Heart left ventricle (tissue), 16 donors: Measurements from ENCODE around the gene HOXB8. TPM values are rescaled to one million over a fixed set of nuclear protein-coding genes. Genes with fewer than 3 reads are reported as not detected.

Experiments used
- ATAC-seq, 4 donors: fragments of 200-7000 bp; cut with Tn5 transposase; one replicate each; pipeline ENCODE4 v1.9.1; 2020 to 2022; ENCODE audit warnings: moderate library complexity in 4 of 4, mild to moderate bottlenecking in 3 of 4, moderate number of reproducible peaks in 1 of 4
- DNase-seq, 5 donors: peaks; one replicate each; pipeline ENCODE4 v3.0.0-alpha.2; 2020
- H3K27ac ChIP-seq, 12 donors: fragments of 200-600 bp; sonication (generic) in 4 of 12; one replicate each; pipeline versions ENCODE4 v1.5.0 to v1.8.0; 2016 to 2022; ENCODE audit warnings: mild to moderate bottlenecking in 2 of 12
- H3K27me3 ChIP-seq, 9 donors: fragments of 200-600 bp; sonication (generic) in 2 of 9; one replicate each; pipeline versions ENCODE4 v1.5.1 to v1.8.0; 2016 to 2022; ENCODE audit warnings: mild to moderate bottlenecking in 3 of 9
- H3K36me3 ChIP-seq, 9 donors: fragments of 200-600 bp; sonication (generic) in 2 of 9; one replicate each; pipeline versions ENCODE4 v1.5.0 to v1.8.0; 2018 to 2022; ENCODE audit warnings: mild to moderate bottlenecking in 2 of 9
- H3K4me1 ChIP-seq, 12 donors: fragments of 200-600 bp; sonication (generic) in 4 of 12; one replicate each; pipeline versions ENCODE4 v1.5.0 to v1.8.0; 2016 to 2022; ENCODE audit warnings: mild to moderate bottlenecking in 3 of 12
- H3K4me3 ChIP-seq, 12 donors: fragments of 200-600 bp; sonication (generic) in 4 of 12; one replicate each; pipeline versions ENCODE4 v1.5.0 to v1.8.0; 2017 to 2022; ENCODE audit warnings: mild to moderate bottlenecking in 9 of 12, moderate library complexity in 4 of 12
- H3K9me3 ChIP-seq, 12 donors: fragments of 200-600 bp; sonication (generic) in 4 of 12; one replicate each; pipeline versions ENCODE4 v1.5.0 to v1.8.0; 2016 to 2022; ENCODE audit warnings: mild to moderate bottlenecking in 1 of 12
- CTCF ChIP-seq, 12 donors: fragments of 200-600 bp; sonication (generic) in 4 of 12; IDR thresholded peaks; one replicate each; pipeline versions ENCODE4 v1.5.0 to v1.8.0; 2018 to 2022; ENCODE audit warnings: antibody characterized with exemption in 12 of 12, mild to moderate bottlenecking in 5 of 12
- POLR2A ChIP-seq, 2 donors: fragments of 450-650 bp; IDR thresholded peaks; one replicate each; pipeline ENCODE4 v1.6.1; 2017; ENCODE audit warnings: antibody characterized with exemption in 2 of 2, mild to moderate bottlenecking in 2 of 2, moderate library complexity in 2 of 2
- WGBS, 4 donors: extraction: QIAGEN DNeasy Blood & Tissue Kit in 2 of 4; methylation state at CpG; one replicate each; pipeline versions ENCODE4 v1.1.5 to v1.1.7; 2013 to 2018; 5-methylcytosine and 5-hydroxymethylcytosine counted together
- intact Hi-C, 10 donors: fragments of 100-400 bp; cut with DNase I; formaldehyde crosslinking; loops; one replicate each; pipeline versions ENCODE4 v1.11.1 to v1.14.2; 2022
- polyA plus RNA-seq, 2 donors: library from polyadenylated mRNA; stranded (reverse); fragments of 200-250 nt; gene quantifications; one replicate each; pipeline ENCODE4 v1.2.3, GENCODE V29; 2013
- total RNA-seq, 9 donors: library from RNA; depleted of rRNA in 2 of 9; stranded (reverse); fragments of >200 nt in 2 of 9; fragmentation: NEBNext Ultra II Directional in 3 of 9; extraction: Animal tissue kit (Norgen Biotek cat#: 25700) in 3 of 9; gene quantifications; one replicate each; pipeline versions ENCODE4 v1.1.0 to v1.2.4, GENCODE V29; 2016 to 2023
- donor health status: ischemic (EF 13 %, LVEDD 7.1; RV severe dilation, severe dysfunction).
- donor health status: healthy with polysubstance abuse.
- donor health status: DM: no; HTN: yes; CAD: no.
- donor health status: DM: no; HTN: no; CAD: no.
- donor health status: ischemic (EF 25% LVEDD 6.9; RV normal size, moderate dysfunction).
- donor health status: ischemic (EF 25% LVEDD 5.7; RV mildly dilated, moderate dysfunction).
- donor health status: healthy.
- donor health status: DM: yes; HTN: yes; CAD: no.
- donor health status: ischemic (EF 35%, LVEDD 5.7; RV mildly dilated, moderate dysfunction).
- donor health status: nonischemic (EF 11% LVEDD 7.7; RV severe dilation, severe dysfunction).
- donor health status: DM: yes; HTN: yes; CAD: no.
- donor health status: PGD.
- donor health status: ischemic (EF 29% LVEDD 5.4; RV normal size, mild dysfunction).
- donor health status: nonischemic (EF 23%, LVEDD 6.1; RV moderate dilation, normal function).

HOXB8 gene
- total and polyA plus RNA-seq, 11 donors: not detected

- no peak for ATAC-seq
- 9 to 18% (median 17%) methylated on average over 5 of the region's 5 CpGs for WGBS, 4 donors
- H3K27ac ChIP-seq: no peak overlapping the region
- H3K9me3 ChIP-seq: no peaks in the 10 kb centered on the region
- DNase-seq: no peak
- H3K4me1 ChIP-seq: peaks cover 0 to 8% (median 2%) of the 10 kb centered on the region in 12 donors
- intact Hi-C loops: no loop called here
- H3K27me3 ChIP-seq: peaks cover 82 to 100% (median 97%) of the 10 kb centered on the region in 9 donors
- no peaks in the 10 kb centered on the region for H3K36me3 ChIP-seq
- no peak for TF ChIP-seq POLR2A (IDR thresholded peaks at IDR 0.05)
- no peak for TF ChIP-seq CTCF (IDR thresholded peaks at IDR 0.05)
- H3K4me3 ChIP-seq: no peak overlapping the region
Observed at GRCh38 chr17:48639136-48639535, 24.0 kb upstream of the HOXB8 start.

- DNase-seq (no peak), ATAC-seq (no peak)
- TF ChIP-seq POLR2A (IDR thresholded peaks at IDR 0.05): no peak
- no peak for TF ChIP-seq CTCF (IDR thresholded peaks at IDR 0.05)
- Histone ChIP-seq H3K27me3 (peaks cover 83 to 100% (median 97%) of the 10 kb centered on the region in 9 donors), H3K36me3 (no peaks in the 10 kb centered on the region), H3K9me3 (no peaks in the 10 kb centered on the region), H3K4me3 (no peak overlapping the region), H3K4me1 (peaks cover 0 to 14% (median 2%) of the 10 kb centered on the region in 12 donors), H3K27ac (no peak overlapping the region)
- WGBS, 4 donors: 20 to 31% (median 27%) methylated on average over 18 of the region's 18 CpGs
- intact Hi-C loops: no loop called here
Observed at GRCh38 chr17:48637323-48638260, 22.5 kb upstream of the HOXB8 start.

- ATAC-seq: peak in 2 of 4 donors; percentile 59 to 60
- no peak overlapping the region for H3K27ac ChIP-seq
- H3K36me3 ChIP-seq: no peaks in the 10 kb centered on the region
- H3K9me3 ChIP-seq: no peaks in the 10 kb centered on the region
- H3K27me3 ChIP-seq: peaks cover 78 to 100% (median 97%) of the 10 kb centered on the region in 9 donors
- no peak overlapping the region for H3K4me3 ChIP-seq
- peak in 4 of 5 donors; percentile 33 to 58 (median 54) for DNase-seq
- intact Hi-C loops: no loop called here
- TF ChIP-seq POLR2A (IDR thresholded peaks at IDR 0.05) (no peak), CTCF (IDR thresholded peaks at IDR 0.05) (peak; percentile 15 to 55 (median 32))
- 3 to 4% (median 4%) methylated on average over 25 to 39 of the region's 39 CpGs for WGBS, 4 donors
- peaks cover 0 to 14% (median 2%) of the 10 kb centered on the region in 12 donors for H3K4me1 ChIP-seq
Observed at GRCh38 chr17:48636177-48637018, 21.3 kb upstream of the HOXB8 start.
